ENCODE results near the gene METTL27.
"Not testable (repeated sequence)": the region's sequence is repeated elsewhere in the genome, so short reads cannot be mapped to it uniquely, and the experiment has no call there.

The METTL27 gene

GRCh38 chr7:73817121-73817520, 25.2 kb downstream of the METTL27 start:
- DNase-seq = no peak

GRCh38 chr7:73815436-73815835, 26.9 kb downstream of the METTL27 start:
- no peak for DNase-seq

GRCh38 chr7:73812996-73813395, 29.3 kb downstream of the METTL27 start:
- DNase-seq = no peak

- DNase-seq = peak; percentile 6
Observed at GRCh38 chr7:73811760-73812168, 30.6 kb downstream of the METTL27 start.

GRCh38 chr7:73810998-73811360, 31.3 kb downstream of the METTL27 start:
- DNase-seq = no peak

- DNase-seq = no peak
Observed at GRCh38 chr7:73809467-73809951, 32.8 kb downstream of the METTL27 start.

- DNase-seq = no peak
Observed at GRCh38 chr7:73802459-73802858, 39.9 kb downstream of the METTL27 start.

- DNase-seq = no peak
Observed at GRCh38 chr7:73801577-73801976, 40.7 kb downstream of the METTL27 start.

- no peak for DNase-seq
Observed at GRCh38 chr7:73799282-73800141, 42.8 kb downstream of the METTL27 start.

- not testable (repeated sequence) for DNase-seq
Observed at GRCh38 chr7:73797176-73797575, 45.1 kb downstream of the METTL27 start.

- not testable (repeated sequence) for DNase-seq
Observed at GRCh38 chr7:73796656-73797055, 45.7 kb downstream of the METTL27 start.

- DNase-seq = not testable (repeated sequence)
Observed at GRCh38 chr7:73795188-73795587, 47.1 kb downstream of the METTL27 start.

GRCh38 chr7:73791170-73791690, 51.1 kb downstream of the METTL27 start:
- not testable (repeated sequence) for DNase-seq

GRCh38 chr7:73789051-73789450, 53.3 kb downstream of the METTL27 start:
- DNase-seq = no peak

GRCh38 chr7:73787786-73788048, 54.6 kb downstream of the METTL27 start:
- not testable (repeated sequence) for DNase-seq

- no peak for DNase-seq
Observed at GRCh38 chr7:73786588-73786987, 55.7 kb downstream of the METTL27 start.

All from NCI-H1436 treated with DMSO at 0.1 percent for 48 hours (cell line).